ENCODE measurements around the gene DCBLD1. TPM values are rescaled to one million over a fixed set of nuclear protein-coding genes. Genes with fewer than 3 reads are reported as not detected.

DCBLD1 gene
- total and polyA plus RNA-seq, 2 of the 4 experiments (the other 2 are of a cell fraction), result 21.1 to 27.8 TPM

DNA sequence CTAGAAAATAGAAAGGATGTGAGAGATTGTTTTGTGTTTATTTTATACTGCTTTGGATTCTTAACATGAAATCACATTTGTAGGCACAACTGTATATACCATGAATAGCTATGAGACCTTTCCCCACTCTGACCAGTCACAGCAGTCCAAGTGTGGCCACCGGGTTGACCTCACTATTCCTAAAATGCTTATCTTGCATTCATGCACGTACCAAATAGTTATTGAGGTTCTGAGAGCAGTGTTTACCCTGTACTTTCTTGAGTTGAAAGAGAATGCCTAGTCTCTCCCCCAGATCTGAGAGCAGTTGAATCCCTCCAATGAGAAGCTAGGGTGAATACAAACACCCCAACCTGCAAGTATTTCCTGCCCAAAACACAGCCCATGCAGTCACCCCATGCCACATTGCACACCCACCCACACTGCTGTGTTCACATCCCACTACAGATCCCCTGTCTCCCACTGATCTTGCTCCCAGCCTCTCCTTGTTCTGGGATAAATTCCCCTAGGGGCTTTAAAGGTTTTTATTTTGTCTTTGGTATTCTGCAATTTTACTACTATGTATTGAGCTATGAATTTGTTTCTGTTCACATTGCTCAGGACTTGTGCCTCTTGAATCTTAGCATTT, 68.3 kb downstream of the DCBLD1 start:
- peak overlapping the region; percentile 9; the same call in 1 of the 2 replicates for H2BK120ac ChIP-seq (ENCODE audit: low read depth, low read length)
- ATAC-seq (ENCODE audit: low read depth), result peak; percentile 4; the same call in 1 of the 2 replicates
- POLR2A ChIA-PET (ENCODE audit: unreplicated experiment), result no interaction called here
- H3K18ac ChIP-seq (ENCODE audit: low read depth, low read length), result no peak overlapping the region
- in situ Hi-C loops (cut with MboI; ENCODE audit: low sequenced_read_pairs) (loop anchor here (5.0 kb wide), 1 partner anchor 103 kb away; no protein-coding TSS in a partner anchor), intact Hi-C loops (cut with micrococcal nuclease) (no loop called here), dilution Hi-C loops (cut with HindIII; ENCODE audit: low sequenced_read_pairs, unreplicated experiment) (no loop called here)
- H4K20me1 ChIP-seq (ENCODE audit: insufficient read depth, low read length), result peaks cover 4% of the 10 kb centered on the region; the same call in 1 of the 2 replicates
- no peak for DNase-seq
- H3K27me3 ChIP-seq (ENCODE audit: control insufficient read depth, insufficient read depth, low read length), result no peaks in the 10 kb centered on the region
- CTCF ChIA-PET, result interaction anchor here (1.7 kb wide), 1 partner anchor 101 kb away, joined by 4 read pairs; no protein-coding TSS in a partner anchor
- H2BK20ac ChIP-seq (ENCODE audit: low read depth, low read length), result peak overlapping the region; percentile 1; the same call in 1 of the 2 replicates
- no peak overlapping the region for H3K56ac ChIP-seq (ENCODE audit: extremely low read depth, insufficient read depth, low read length)
- peak overlapping the region; percentile 35; the same call in 1 of the 2 replicates for H3K23ac ChIP-seq (ENCODE audit: low read depth, low read length)
- H4K8ac ChIP-seq (ENCODE audit: low read depth in 2 of 2, low read length in 2 of 2), result no peak overlapping the region
- H3K9me3 ChIP-seq (ENCODE audit: control insufficient read depth, insufficient read depth, low read length), result no peaks in the 10 kb centered on the region
- peak overlapping the region; percentile 42; the same call in 1 of the 3 replicates for H2BK15ac ChIP-seq (ENCODE audit: low read depth, low read length)
- H3K14ac ChIP-seq (replicated peaks; ENCODE audit: low read depth, low read length), result no peak overlapping the region; the same call in 1 of the 2 replicates
- peaks cover 0 to 39% of the 10 kb centered on the region in 2 experiments; a peak in 2 of 4 replicates for H3K79me1 ChIP-seq (ENCODE audit: low read depth in 1 of 2, low read length in 2 of 2)
- peak overlapping the region; percentile 15; the same call in 1 of the 2 replicates for H2AK5ac ChIP-seq (ENCODE audit: low read depth, low read length)
- peak overlapping the region; percentile 8; the same call in 1 of the 2 replicates for H3K4ac ChIP-seq (ENCODE audit: low read depth, low read length)
- H3K36me3 ChIP-seq (ENCODE audit: control insufficient read depth, insufficient read depth, low read length), result peaks cover 10% of the 10 kb centered on the region
- no peak overlapping the region for H2AK9ac ChIP-seq (replicated peaks; ENCODE audit: low read depth, low read length, poor library complexity)
- 20% methylated on average over 1 of the region's 2 CpGs; no CpG with 5 or more reads in 1 of the 2 experiments for WGBS, 2 experiments (ENCODE audit: extremely low coverage in 2 of 2, insufficient read length in 1 of 2)
- no peak overlapping the region for H4K91ac ChIP-seq (ENCODE audit: insufficient read depth, low read depth, low read length)
- peak; percentile 50 for TF ChIP-seq MAFK (IDR thresholded peaks at IDR 0.05; ENCODE audit: low read depth, low read length)
- TF ChIP-seq MAZ (IDR thresholded peaks at IDR 0.05; ENCODE audit: borderline replicate concordance, low read depth, low read length), result no peak
- H2AFZ ChIP-seq (replicated peaks; ENCODE audit: low read length, poor library complexity), result no peak overlapping the region
- peak overlapping the region; percentile 35 for H2BK5ac ChIP-seq (ENCODE audit: low read depth, low read length, poor library complexity, severe bottlenecking)
- no peak overlapping the region for H3K9ac ChIP-seq (ENCODE audit: low read depth, low read length)
- BruUV-seq (replicated peaks), result no TSS peak
- H3K4me3 ChIP-seq (ENCODE audit: insufficient read depth, low read depth, low read length), result no peak overlapping the region
- peaks cover 22% of the 10 kb centered on the region for H3K4me1 ChIP-seq (ENCODE audit: control insufficient read depth, insufficient read depth, low read length)
- peaks cover 9% of the 10 kb centered on the region for H3K9me1 ChIP-seq (ENCODE audit: insufficient read depth, low read length)
- no peak overlapping the region for H4K5ac ChIP-seq (ENCODE audit: low read depth, low read length)
- H3K27ac ChIP-seq (ENCODE audit: insufficient read depth, low read length), result no peak overlapping the region; the same call in 1 of the 2 replicates
- no peak overlapping the region for H3K4me2 ChIP-seq (ENCODE audit: low read depth, low read length)
